GM18858 (cell line): ENCODE measurements around the gene PAH.

Source experiments
- ATAC-seq: cut with Tn5 transposase; IDR thresholded peaks from one replicate; pipeline ENCODE4 v1.9.1; 2021; ENCODE audit not compliant: unreplicated experiment

The PAH gene

GRCh38 chr12:102950950-102951619 lies 34.0 kb upstream of the PAH start:
- no peak for ATAC-seq

- no peak for ATAC-seq
Measured at GRCh38 chr12:102950107-102950949, 33.3 kb upstream of the PAH start.

GRCh38 chr12:102948941-102949352 lies 31.9 kb upstream of the PAH start:
- no peak for ATAC-seq

- ATAC-seq: no peak
Measured at GRCh38 chr12:102946042-102946441, 29.0 kb upstream of the PAH start.

- no peak for ATAC-seq
Measured at GRCh38 chr12:102939670-102940222, 22.7 kb upstream of the PAH start.

- no peak for ATAC-seq
Measured at GRCh38 chr12:102939059-102939458, 22.0 kb upstream of the PAH start.

- ATAC-seq: no peak
Measured at GRCh38 chr12:102933168-102933567, 16.1 kb upstream of the PAH start.

GRCh38 chr12:102927220-102927619 lies 10.2 kb upstream of the PAH start:
- ATAC-seq: no peak

- no peak for ATAC-seq
Measured at GRCh38 chr12:102921240-102921639, 4.2 kb upstream of the PAH start.

GRCh38 chr12:102920271-102920670 lies 3.2 kb upstream of the PAH start:
- no peak for ATAC-seq

- ATAC-seq: no peak
Measured at GRCh38 chr12:102918840-102919239, 1.8 kb upstream of the PAH start.

GRCh38 chr12:102916252-102917025 lies 605 bp downstream of the PAH start:
- no peak for ATAC-seq

- ATAC-seq: no peak
Measured at GRCh38 chr12:102913453-102914226, 3.4 kb downstream of the PAH start.

- ATAC-seq: no peak
Measured at GRCh38 chr12:102912258-102912657, 4.8 kb downstream of the PAH start.

- ATAC-seq: no peak
Measured at GRCh38 chr12:102911320-102911719, 5.7 kb downstream of the PAH start.

- no peak for ATAC-seq
Measured at GRCh38 chr12:102910792-102911191, 6.3 kb downstream of the PAH start.

- ATAC-seq: no peak
Measured at GRCh38 chr12:102910137-102910536, 6.9 kb downstream of the PAH start.

- ATAC-seq: no peak
Measured at GRCh38 chr12:102907918-102908317, 9.1 kb downstream of the PAH start.

GRCh38 chr12:102905229-102905628 lies 11.8 kb downstream of the PAH start:
- no peak for ATAC-seq

- no peak for ATAC-seq
Measured at GRCh38 chr12:102903337-102904007, 13.6 kb downstream of the PAH start.
